H9 (cell line): Measurements from ENCODE around the gene ANKRA2. TPM values are rescaled to one million over a fixed set of nuclear protein-coding genes. Genes with fewer than 3 reads are reported as not detected.

Experiments
- DNase-seq: peaks from one replicate; pipeline ENCODE4 v3.0.0-alpha.2; 2017
- H2AFZ ChIP-seq: one replicate; pipeline ENCODE4 v1.6.1; 2013; ENCODE audit warnings: mild to moderate bottlenecking, low read length, control low read depth, moderate library complexity
- H2AK5ac ChIP-seq: 2 replicates; pipeline ENCODE4 v1.6.1; 2013; ENCODE audit warnings: low read length, control low read depth, mixed read lengths; ENCODE audit not compliant: insufficient read length
- H2BK120ac ChIP-seq: one replicate; pipeline ENCODE4 v1.6.1; 2013; ENCODE audit warnings: low read depth, mild to moderate bottlenecking, low read length, control low read depth, inconsistent platforms; ENCODE audit not compliant: poor library complexity, severe bottlenecking
- H2BK12ac ChIP-seq: 2 replicates; pipeline ENCODE4 v1.6.1; 2013; ENCODE audit warnings: low read length, control low read depth, mixed read lengths, low read depth; ENCODE audit not compliant: insufficient read length
- H2BK15ac ChIP-seq: 2 replicates; pipeline ENCODE4 v1.6.1; 2013; ENCODE audit warnings: low read depth, low read length, control low read depth
- H2BK20ac ChIP-seq: one replicate; pipeline ENCODE4 v1.6.1; 2013; ENCODE audit warnings: low read depth, mild to moderate bottlenecking, low read length, control low read depth, inconsistent platforms; ENCODE audit not compliant: poor library complexity, severe bottlenecking
- H2BK5ac ChIP-seq: 2 replicates; pipeline ENCODE4 v1.6.1; 2013; ENCODE audit warnings: low read length, control low read depth, mixed read lengths; ENCODE audit not compliant: insufficient read length
- H3K14ac ChIP-seq: 2 replicates; pipeline ENCODE4 v1.6.1; 2013; ENCODE audit warnings: low read length, control low read depth; ENCODE audit not compliant: insufficient read depth
- H3K18ac ChIP-seq: 2 replicates; pipeline ENCODE4 v1.6.1; 2013; ENCODE audit warnings: low read depth, mild to moderate bottlenecking, mixed read lengths, low read length, control low read depth; ENCODE audit not compliant: insufficient read length
- H3K23ac ChIP-seq: 2 replicates; pipeline ENCODE4 v1.6.1; 2013; ENCODE audit warnings: low read length, control low read depth, mixed read lengths, low read depth; ENCODE audit not compliant: insufficient read length
- H3K23me2 ChIP-seq: 2 replicates; pipeline ENCODE4 v1.6.1; 2013; ENCODE audit warnings: low read depth, mild to moderate bottlenecking, mixed read lengths, low read length, control low read depth; ENCODE audit not compliant: insufficient read length, poor library complexity, severe bottlenecking
- H3K27ac ChIP-seq: 2 replicates; pipeline ENCODE4 v1.5.1; 2013; ENCODE audit warnings: low read length, control low read depth, mixed read lengths, low read depth; ENCODE audit not compliant: insufficient read length
- H3K27me3 ChIP-seq: 2 replicates; pipeline ENCODE4 v1.6.1; 2013; ENCODE audit warnings: low read length, control low read depth, inconsistent platforms; ENCODE audit not compliant: insufficient read depth
- H3K4ac ChIP-seq: 2 replicates; pipeline ENCODE4 v1.6.1; 2013; ENCODE audit warnings: low read depth, mild to moderate bottlenecking, control low read depth, inconsistent platforms, low read length, moderate library complexity
- H3K4me1 ChIP-seq: 2 replicates; pipeline ENCODE4 v1.6.1; 2013; ENCODE audit warnings: low read length, control low read depth, inconsistent platforms; ENCODE audit not compliant: insufficient read depth
- H3K4me2 ChIP-seq: 2 replicates; pipeline ENCODE4 v1.6.1; 2013; ENCODE audit warnings: low read length, control low read depth, mixed read lengths; ENCODE audit not compliant: insufficient read length, insufficient read depth
- H3K56ac ChIP-seq: 2 replicates; pipeline ENCODE4 v1.6.1; 2013; ENCODE audit warnings: low read depth, mild to moderate bottlenecking, mixed read lengths, low read length, control low read depth; ENCODE audit not compliant: insufficient read length
- H3K79me1 ChIP-seq: 2 replicates; pipeline ENCODE4 v1.6.1; 2013; ENCODE audit warnings: low read depth, mild to moderate bottlenecking, moderate library complexity, low read length, control low read depth, inconsistent platforms; ENCODE audit not compliant: insufficient read depth, poor library complexity, severe bottlenecking
- H3K79me2 ChIP-seq: 2 replicates; pipeline ENCODE4 v1.6.1; 2013; ENCODE audit warnings: low read length, control low read depth, inconsistent platforms; ENCODE audit not compliant: insufficient read depth
- H3K9ac ChIP-seq: 2 replicates; pipeline ENCODE4 v1.6.1; 2013; ENCODE audit warnings: low read length, control low read depth, mixed read lengths; ENCODE audit not compliant: insufficient read length; ENCODE audit errors: extremely low read depth
- H3K9me3 ChIP-seq: one replicate; pipeline ENCODE4 v1.6.1; 2013; ENCODE audit warnings: low read depth, low read length, inconsistent platforms; ENCODE audit not compliant: control insufficient read depth
- H3T11ph ChIP-seq: one replicate; pipeline ENCODE4 v1.6.1; 2013; ENCODE audit warnings: mild to moderate bottlenecking, low read length, control low read depth, inconsistent platforms
- H4K20me1 ChIP-seq: one replicate; pipeline ENCODE4 v1.6.1; 2013; ENCODE audit not compliant: control insufficient read depth, insufficient read length, insufficient read depth
- H4K5ac ChIP-seq: 2 replicates; pipeline ENCODE4 v1.6.1; 2013; ENCODE audit warnings: low read depth, mild to moderate bottlenecking, mixed read lengths, low read length, control low read depth; ENCODE audit not compliant: insufficient read length
- H4K8ac ChIP-seq: replicated peaks from 2 replicates; pipeline ENCODE4 v1.6.1; 2013; ENCODE audit warnings: low read length, control low read depth, mixed read lengths, low read depth; ENCODE audit not compliant: insufficient read length
- H4K91ac ChIP-seq: 2 replicates; pipeline ENCODE4 v1.6.1; 2013; ENCODE audit warnings: low read depth, mild to moderate bottlenecking, moderate library complexity, mixed read lengths, low read length, control low read depth; ENCODE audit not compliant: insufficient read length
- H3K27ac Mint-ChIP-seq, 3 experiments: 2 replicates in 2 of 3; 3 replicates in 1 of 3; pipeline ENCODE4 v1.8.0; 2020 to 2021; ENCODE audit warnings: mixed read lengths in 3 of 3, mild to moderate bottlenecking in 1 of 3, moderate library complexity in 1 of 3
- H3K27me3 Mint-ChIP-seq: 2 replicates; pipeline ENCODE4 v1.8.0; 2021; ENCODE audit warnings: low read depth, mild to moderate bottlenecking, moderate library complexity, mixed read lengths
- H3K36me3 Mint-ChIP-seq, 3 experiments: 2 replicates in 2 of 3; 3 replicates in 1 of 3; pipeline ENCODE4 v1.8.0; 2020 to 2021; ENCODE audit warnings: low read depth in 3 of 3, mixed read lengths in 3 of 3; ENCODE audit not compliant: insufficient read depth in 1 of 3
- H3K4me1 Mint-ChIP-seq, 2 experiments: 2 replicates each; pipeline ENCODE4 v1.8.0; 2020; ENCODE audit warnings: mixed read lengths in 2 of 2
- H3K4me3 Mint-ChIP-seq, 2 experiments: 2 replicates in 1 of 2; 3 replicates in 1 of 2; pipeline ENCODE4 v1.8.0; 2020 to 2021; ENCODE audit warnings: mild to moderate bottlenecking in 2 of 2, mixed read lengths in 2 of 2, moderate library complexity in 1 of 2
- H3K9me3 Mint-ChIP-seq, 2 experiments: 2 replicates in 1 of 2; 3 replicates in 1 of 2; pipeline ENCODE4 v1.8.0; 2020; ENCODE audit warnings: mild to moderate bottlenecking in 2 of 2, mixed read lengths in 2 of 2, moderate library complexity in 1 of 2
- WGBS: extraction: QIAGEN DNeasy Blood & Tissue Kit; methylation state at CpG from one replicate; pipeline ENCODE4 v1.1.7; 2013; ENCODE audit warnings: missing lambda C conversion rate, low lambda C conversion rate, mixed read lengths; ENCODE audit not compliant: insufficient read length; ENCODE audit errors: extremely low coverage; 5-methylcytosine and 5-hydroxymethylcytosine counted together
- total RNA-seq: library from RNA; stranded (reverse); gene quantifications from 2 replicates; pipeline ENCODE4 v1.2.1, GENCODE V29; 2021
- TF ChIP-seq, protein P1 (sequence below): fragments of 200-600 bp; sonication (generic); conservative IDR thresholded peaks from 3 replicates; pipeline ENCODE4 v1.8.0; 2021; ENCODE audit warnings: antibody characterized with exemption, mild to moderate bottlenecking

Gene ANKRA2
- total RNA-seq, 1 experiment from 2014 or later, result 8.9 TPM

DNA sequence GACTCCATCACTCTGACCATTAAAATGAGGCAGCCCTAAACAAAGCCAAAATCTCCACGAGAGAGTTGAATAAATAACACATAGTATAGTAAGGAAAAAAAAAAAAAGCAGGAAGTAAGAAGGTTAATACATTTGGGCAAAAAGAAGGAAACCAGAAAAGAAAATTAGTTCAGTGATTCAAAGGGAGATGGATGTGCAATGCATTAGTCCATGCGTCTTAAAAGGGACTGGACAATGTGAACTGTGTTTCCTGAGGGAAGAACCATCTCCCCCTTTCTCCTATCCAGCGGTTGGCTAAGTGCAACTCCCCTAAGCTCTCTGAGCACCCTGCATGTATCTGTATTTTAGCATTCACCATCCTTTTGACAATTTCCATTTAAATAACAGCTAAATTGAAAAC lies 1.4 kb downstream of the ANKRA2 start:
- Histone ChIP-seq H3K4me2 (peak overlapping the region; percentile 94), H4K8ac (no peak overlapping the region), H3K79me2 (peaks cover 16% of the 10 kb centered on the region), H2BK5ac (no peak overlapping the region), H3K4me1 (no peaks in the 10 kb centered on the region), H3K27me3 (no peaks in the 10 kb centered on the region), H3K79me1 (no peaks in the 10 kb centered on the region), H3T11ph (no peak overlapping the region), H2AFZ (no peak overlapping the region), H3K18ac (no peak overlapping the region), H3K23me2 (peaks cover 4% of the 10 kb centered on the region), H3K4ac (no peak overlapping the region), H4K20me1 (no peaks in the 10 kb centered on the region), H2BK120ac (no peak overlapping the region), H3K23ac (no peak overlapping the region), H4K5ac (no peak overlapping the region), H2BK12ac (no peak overlapping the region), H3K27ac (no peak overlapping the region), H3K9ac (peak overlapping the region; percentile 5), H2BK20ac (no peak overlapping the region), H2AK5ac (no peak overlapping the region), H3K9me3 (no peaks in the 10 kb centered on the region), H3K14ac (no peak overlapping the region), H2BK15ac (no peak overlapping the region), H4K91ac (no peak overlapping the region), H3K56ac (no peak overlapping the region)
- no peak for DNase-seq
- no CpG with 5 or more reads among the region's 3 CpGs for WGBS
- Mint-ChIP-seq H3K9me3 (no peaks in the 10 kb centered on the region), H3K4me3 (peak overlapping the region; percentile 95 to 98), H3K27me3 (no peaks in the 10 kb centered on the region), H3K27ac (no peak overlapping the region), H3K36me3 (peaks cover 4 to 21% (median 20%) of the 10 kb centered on the region in 3 experiments; a peak in 6 of 7 replicates), H3K4me1 (peaks cover 12 to 15% of the 10 kb centered on the region in 2 experiments)
- TF ChIP-seq, protein P1, sequence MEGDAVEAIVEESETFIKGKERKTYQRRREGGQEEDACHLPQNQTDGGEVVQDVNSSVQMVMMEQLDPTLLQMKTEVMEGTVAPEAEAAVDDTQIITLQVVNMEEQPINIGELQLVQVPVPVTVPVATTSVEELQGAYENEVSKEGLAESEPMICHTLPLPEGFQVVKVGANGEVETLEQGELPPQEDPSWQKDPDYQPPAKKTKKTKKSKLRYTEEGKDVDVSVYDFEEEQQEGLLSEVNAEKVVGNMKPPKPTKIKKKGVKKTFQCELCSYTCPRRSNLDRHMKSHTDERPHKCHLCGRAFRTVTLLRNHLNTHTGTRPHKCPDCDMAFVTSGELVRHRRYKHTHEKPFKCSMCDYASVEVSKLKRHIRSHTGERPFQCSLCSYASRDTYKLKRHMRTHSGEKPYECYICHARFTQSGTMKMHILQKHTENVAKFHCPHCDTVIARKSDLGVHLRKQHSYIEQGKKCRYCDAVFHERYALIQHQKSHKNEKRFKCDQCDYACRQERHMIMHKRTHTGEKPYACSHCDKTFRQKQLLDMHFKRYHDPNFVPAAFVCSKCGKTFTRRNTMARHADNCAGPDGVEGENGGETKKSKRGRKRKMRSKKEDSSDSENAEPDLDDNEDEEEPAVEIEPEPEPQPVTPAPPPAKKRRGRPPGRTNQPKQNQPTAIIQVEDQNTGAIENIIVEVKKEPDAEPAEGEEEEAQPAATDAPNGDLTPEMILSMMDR, result no peak
